Testis (tissue), 3 donors: Measurements from ENCODE around the gene PYY. TPM values are rescaled to one million over a fixed set of nuclear protein-coding genes. Genes with fewer than 3 reads are reported as not detected.

Experiments used
- DNase-seq: peaks from one replicate; pipeline ENCODE4 v3.0.0-alpha.2; 2019
- H3K27ac ChIP-seq, 2 donors: fragments of 200-600 bp; sonication (generic); one replicate each; pipeline ENCODE4 v1.5.1; 2019
- H3K27me3 ChIP-seq: fragments of 200-600 bp; sonication (generic); one replicate; pipeline ENCODE4 v1.5.1; 2019
- H3K36me3 ChIP-seq: fragments of 200-600 bp; sonication (generic); one replicate; pipeline ENCODE4 v1.5.1; 2017; ENCODE audit warnings: low read depth; ENCODE audit errors: missing control alignments
- H3K4me1 ChIP-seq: fragments of 200-600 bp; sonication (generic); one replicate; pipeline ENCODE4 v1.5.1; 2019
- H3K4me3 ChIP-seq, 2 donors: fragments of 200-600 bp; sonication (generic); one replicate each; pipeline ENCODE4 v1.5.1; 2017 to 2019
- H3K9me3 ChIP-seq: fragments of 200-600 bp; sonication (generic); one replicate; pipeline ENCODE4 v1.5.1; 2017
- CTCF ChIP-seq, 3 experiments: fragments of 450-650 bp in 2 of 3; fragments of 200-600 bp in 1 of 3; sonication (generic) in 1 of 3; IDR thresholded peaks; one replicate each; pipeline ENCODE4 v1.5.1; 2016 to 2019; ENCODE audit warnings: antibody characterized with exemption in 3 of 3, mild to moderate bottlenecking in 2 of 3, moderate library complexity in 1 of 3
- POLR2A ChIP-seq: fragments of 450-650 bp; IDR thresholded peaks from one replicate; pipeline ENCODE4 v1.6.1; 2017; ENCODE audit warnings: antibody characterized with exemption, mild to moderate bottlenecking, moderate library complexity
- WGBS, 2 donors: methylation state at CpG; one replicate each; pipeline ENCODE4 v1.1.5; 2018; 5-methylcytosine and 5-hydroxymethylcytosine counted together
- intact Hi-C: fragments of 100-400 bp; cut with DNase I; formaldehyde crosslinking; loops from one replicate; pipeline ENCODE4 v1.15.1; 2023; ENCODE audit warnings: low total_unique reads
- polyA plus RNA-seq: library from polyadenylated mRNA; stranded (reverse); fragments of 350-450 nt; fragmentation: Illumina TruSeq; extraction: RNeasy Lipid Tissue Mini Kit (QIAGEN cat#74804); gene quantifications from one replicate; pipeline ENCODE4 v1.2.3, GENCODE V29; 2014; ENCODE audit warnings: low read depth, low replicate concordance; ENCODE audit not compliant: insufficient read depth
- total RNA-seq, 2 donors: library from RNA; depleted of rRNA; stranded (reverse); fragments of >200 nt; gene quantifications; one replicate each; pipeline ENCODE4 v1.2.3, GENCODE V29; 2016

PYY gene
- total and polyA plus RNA-seq, 3 donors from 2014 or later = 0.37 to 1.5 TPM; not detected in 1

- H3K9me3 ChIP-seq = no peaks in the 10 kb centered on the region
- H3K4me1 ChIP-seq = peaks cover 13% of the 10 kb centered on the region
- H3K4me3 ChIP-seq = peak overlapping the region; percentile 78 to 87
- DNase-seq = peak; percentile 92
- intact Hi-C loops = no loop called here
- H3K27me3 ChIP-seq = no peaks in the 10 kb centered on the region
- H3K36me3 ChIP-seq = no peaks in the 10 kb centered on the region
- WGBS, 2 donors = 3 to 8% methylated on average over 21 to 37 of the region's 37 CpGs
- TF ChIP-seq CTCF (IDR thresholded peaks at IDR 0.05) = no peak
- TF ChIP-seq POLR2A = no peak
- H3K27ac ChIP-seq = peak overlapping the region; percentile 81 to 84
These were observed 47.5 kb downstream of the PYY start for GRCh38 chr17:43905985-43906852.

- no peaks in the 10 kb centered on the region for H3K9me3 ChIP-seq
- H3K4me1 ChIP-seq = peaks cover 19% of the 10 kb centered on the region
- H3K27ac ChIP-seq = no peak overlapping the region
- no peaks in the 10 kb centered on the region for H3K27me3 ChIP-seq
- intact Hi-C loops = no loop called here
- TF ChIP-seq CTCF (IDR thresholded peaks at IDR 0.05) (no peak), POLR2A (no peak)
- DNase-seq = no peak
- 32 to 52% methylated on average over 3 of the region's 3 CpGs for WGBS, 2 donors
- peak overlapping the region in 1 of 2 donors; percentile 87 for H3K4me3 ChIP-seq
- H3K36me3 ChIP-seq = no peaks in the 10 kb centered on the region
These were observed 48.2 kb downstream of the PYY start for GRCh38 chr17:43905400-43905984.

Other genes with a start within 250 kb of the PYY start
- under 1 TPM in 1 of 2 donors, not detected in 1; 0.24 TPM for gene SOST, start 195.1 kb downstream of the PYY start, total RNA-seq
- gene SOST, start 195.1 kb downstream of the PYY start, polyA plus RNA-seq = not detected
- 10 to 100 TPM; 59.2 to 75.1 TPM for gene DUSP3, start 175.0 kb downstream of the PYY start, total RNA-seq
- 54.8 TPM for gene DUSP3, start 175.0 kb downstream of the PYY start, polyA plus RNA-seq
- 10 to 100 TPM in 1 of 2 donors, 1 to 10 TPM in 1; 6.3 to 20.0 TPM for gene CFAP97D1, start 173.5 kb downstream of the PYY start, total RNA-seq
- gene CFAP97D1, start 173.5 kb downstream of the PYY start, polyA plus RNA-seq = 32.4 TPM
- 10 to 100 TPM; 16.7 to 18.2 TPM for gene MPP3, start 120.8 kb downstream of the PYY start, total RNA-seq
- gene MPP3, start 120.8 kb downstream of the PYY start, polyA plus RNA-seq = 5.9 TPM
- gene CD300LG, start 106.8 kb downstream of the PYY start, total RNA-seq = 10 to 100 TPM; 48.4 to 53.9 TPM
- gene CD300LG, start 106.8 kb downstream of the PYY start, polyA plus RNA-seq = 49.2 TPM
- gene MPP2, start 46.4 kb downstream of the PYY start, total RNA-seq = 10 to 100 TPM; 25.1 to 25.8 TPM
- 31.4 TPM for gene MPP2, start 46.4 kb downstream of the PYY start, polyA plus RNA-seq
- not detected for gene PPY, start 11.5 kb downstream of the PYY start, total RNA-seq
- 0.99 TPM for gene PPY, start 11.5 kb downstream of the PYY start, polyA plus RNA-seq
- 1 to 10 TPM; 2.5 to 3.1 TPM for gene NAGS, start 50.7 kb upstream of the PYY start, total RNA-seq
- 6.5 TPM for gene NAGS, start 50.7 kb upstream of the PYY start, polyA plus RNA-seq
- gene TMEM101, start 61.0 kb upstream of the PYY start, total RNA-seq = 10 to 100 TPM; 38.4 to 63.3 TPM
- gene TMEM101, start 61.0 kb upstream of the PYY start, polyA plus RNA-seq = 51.1 TPM
- 10 to 100 TPM; 52.7 to 74.4 TPM for gene LSM12, start 112.7 kb upstream of the PYY start, total RNA-seq
- gene LSM12, start 112.7 kb upstream of the PYY start, polyA plus RNA-seq = 57.6 TPM
- 10 to 100 TPM; 58.0 to 85.5 TPM for gene G6PC3, start 116.8 kb upstream of the PYY start, total RNA-seq
- gene G6PC3, start 116.8 kb upstream of the PYY start, polyA plus RNA-seq = 109 TPM
- 100 to 1,000 TPM in 1 of 2 donors, 10 to 100 TPM in 1; 94.1 to 141 TPM for gene HDAC5, start 169.7 kb upstream of the PYY start, total RNA-seq
- gene HDAC5, start 169.7 kb upstream of the PYY start, polyA plus RNA-seq = 43.3 TPM
- 10 to 100 TPM; 20.0 to 20.2 TPM for gene HROB, start 188.0 kb upstream of the PYY start, total RNA-seq
- gene HROB, start 188.0 kb upstream of the PYY start, polyA plus RNA-seq = 22.7 TPM
- 1 to 10 TPM; 2.5 to 5.7 TPM for gene ASB16, start 216.8 kb upstream of the PYY start, total RNA-seq
- 0.86 TPM for gene ASB16, start 216.8 kb upstream of the PYY start, polyA plus RNA-seq
- 10 to 100 TPM; 60.0 to 63.1 TPM for gene TMUB2, start 233.0 kb upstream of the PYY start, total RNA-seq
- 76.7 TPM for gene TMUB2, start 233.0 kb upstream of the PYY start, polyA plus RNA-seq
- 100 to 1,000 TPM; 100 to 101 TPM for gene ATXN7L3, start 245.9 kb upstream of the PYY start, total RNA-seq
- gene ATXN7L3, start 245.9 kb upstream of the PYY start, polyA plus RNA-seq = 76.5 TPM